Measurements from ENCODE around the gene TRIM17.

TRIM17 gene

GRCh38 chr1:228413241-228414010 is 3.2 kb downstream of the TRIM17 start:
- TF ChIP-seq, protein P1, sequence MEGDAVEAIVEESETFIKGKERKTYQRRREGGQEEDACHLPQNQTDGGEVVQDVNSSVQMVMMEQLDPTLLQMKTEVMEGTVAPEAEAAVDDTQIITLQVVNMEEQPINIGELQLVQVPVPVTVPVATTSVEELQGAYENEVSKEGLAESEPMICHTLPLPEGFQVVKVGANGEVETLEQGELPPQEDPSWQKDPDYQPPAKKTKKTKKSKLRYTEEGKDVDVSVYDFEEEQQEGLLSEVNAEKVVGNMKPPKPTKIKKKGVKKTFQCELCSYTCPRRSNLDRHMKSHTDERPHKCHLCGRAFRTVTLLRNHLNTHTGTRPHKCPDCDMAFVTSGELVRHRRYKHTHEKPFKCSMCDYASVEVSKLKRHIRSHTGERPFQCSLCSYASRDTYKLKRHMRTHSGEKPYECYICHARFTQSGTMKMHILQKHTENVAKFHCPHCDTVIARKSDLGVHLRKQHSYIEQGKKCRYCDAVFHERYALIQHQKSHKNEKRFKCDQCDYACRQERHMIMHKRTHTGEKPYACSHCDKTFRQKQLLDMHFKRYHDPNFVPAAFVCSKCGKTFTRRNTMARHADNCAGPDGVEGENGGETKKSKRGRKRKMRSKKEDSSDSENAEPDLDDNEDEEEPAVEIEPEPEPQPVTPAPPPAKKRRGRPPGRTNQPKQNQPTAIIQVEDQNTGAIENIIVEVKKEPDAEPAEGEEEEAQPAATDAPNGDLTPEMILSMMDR (conservative IDR thresholded peaks at IDR 0.05): no peak
- H3K27ac ChIP-seq: no peak overlapping the region

- TF ChIP-seq, protein P1 (conservative IDR thresholded peaks at IDR 0.05): no peak
These were observed 4.9 kb downstream of the TRIM17 start for GRCh38 chr1:228411548-228412430.

DNA sequence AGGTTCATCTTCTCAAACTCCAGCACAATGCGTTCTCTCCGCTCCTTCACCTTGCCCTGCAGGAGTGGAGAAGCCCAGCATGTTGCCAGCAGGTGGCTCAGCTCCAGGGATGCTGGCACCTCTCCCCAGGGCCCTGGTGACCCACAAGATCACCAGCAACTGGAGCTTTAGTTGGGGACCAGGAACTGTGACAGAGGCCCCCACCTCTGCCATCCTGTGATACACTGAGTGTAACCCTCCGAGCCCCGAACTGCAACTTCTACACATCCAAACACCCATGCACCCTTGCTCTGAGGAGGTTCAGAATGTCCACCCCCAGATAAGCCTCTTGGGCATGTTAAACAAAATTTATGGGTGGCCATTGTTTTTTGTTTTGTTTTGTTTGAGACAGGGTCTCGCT is 5.5 kb downstream of the TRIM17 start:
- H3K27ac ChIP-seq: no peak overlapping the region
- TF ChIP-seq, protein P1 (conservative IDR thresholded peaks at IDR 0.05): no peak

More at GRCh38 chr1:228411548-228412430, 4.9 kb downstream of the TRIM17 start:
- no peak overlapping the region for H3K27ac ChIP-seq

DNA sequence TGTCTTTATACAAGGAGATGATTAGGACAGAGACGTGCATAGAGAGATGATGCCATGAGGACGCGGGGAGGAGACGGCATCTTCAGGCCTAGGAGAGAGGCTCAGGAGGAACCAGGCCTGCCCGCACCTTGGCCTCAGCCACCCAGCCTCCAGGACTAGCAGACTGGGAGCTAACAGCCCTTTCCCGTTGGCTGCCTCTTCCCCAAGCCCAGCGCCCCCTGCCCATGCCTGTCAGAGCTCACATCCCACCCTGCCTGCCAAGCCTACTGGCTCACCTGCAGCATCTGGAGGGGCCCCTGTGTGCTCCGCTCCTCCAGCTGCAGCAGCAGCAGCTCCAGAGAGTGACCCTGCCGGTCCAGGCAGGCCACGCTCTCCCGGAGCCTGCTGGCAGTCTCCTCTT is 6.0 kb downstream of the TRIM17 start:
- H3K27ac ChIP-seq: no peak overlapping the region
- TF ChIP-seq, protein P1 (conservative IDR thresholded peaks at IDR 0.05): no peak

- no peak overlapping the region for H3K27ac ChIP-seq
- TF ChIP-seq, protein P1 (conservative IDR thresholded peaks at IDR 0.05): no peak
These were observed 6.6 kb downstream of the TRIM17 start for GRCh38 chr1:228410015-228410414.

DNA sequence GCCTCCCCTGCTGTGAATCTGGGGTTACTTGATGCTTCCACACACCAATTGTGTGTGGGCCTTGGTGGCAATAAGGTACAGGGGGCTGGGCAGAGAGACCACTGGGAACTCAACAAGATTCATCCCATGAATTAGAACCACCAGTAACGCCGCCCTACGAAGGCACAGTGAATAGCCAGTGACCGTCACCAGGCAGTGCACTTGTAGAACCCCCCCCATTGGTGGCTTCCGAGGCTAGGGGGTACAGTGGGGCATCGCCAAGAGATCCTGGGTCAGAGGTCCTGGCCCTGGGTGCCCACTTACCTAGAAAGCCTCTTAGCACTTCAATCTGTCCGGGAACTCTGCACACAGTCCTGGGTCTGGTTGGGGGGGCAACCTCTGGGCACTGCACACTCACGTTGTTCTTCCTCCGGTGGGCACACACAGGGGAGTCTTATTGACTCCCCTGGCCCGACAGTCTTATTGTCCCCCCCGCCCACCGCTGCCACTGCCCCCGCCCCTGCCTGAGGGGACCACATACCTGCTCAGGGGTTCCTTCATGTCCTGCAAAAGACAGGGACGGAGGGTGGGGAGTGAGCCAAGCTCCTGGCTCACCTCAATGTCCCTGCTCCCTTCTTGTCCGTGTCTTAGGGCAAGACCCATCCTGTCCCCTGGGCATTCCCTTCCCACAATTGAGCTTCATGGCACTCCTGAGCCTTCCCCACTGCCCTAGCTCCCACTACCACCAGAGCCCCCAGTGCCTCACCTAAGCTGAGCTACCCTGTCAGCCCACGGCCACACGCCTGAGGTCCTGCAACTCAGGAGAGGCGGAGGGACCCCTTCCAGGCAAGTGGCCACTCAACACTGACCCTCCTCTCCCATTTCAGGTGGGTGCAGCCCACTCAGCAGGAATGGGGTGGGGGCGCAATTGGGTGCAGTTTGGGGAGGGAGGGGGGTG is 7.5 kb downstream of the TRIM17 start:
- TF ChIP-seq, protein P1 (conservative IDR thresholded peaks at IDR 0.05): no peak
- H3K27ac ChIP-seq: no peak overlapping the region
